NB4 (cell line): ENCODE results near the gene DGKH.

Experiments
- MYC ChIP-seq: IDR thresholded peaks from 2 replicates; pipeline ENCODE4 v1.6.1; 2011; ENCODE audit warnings: low read depth, low read length
- POLR2A ChIP-seq: IDR thresholded peaks from 2 replicates; pipeline ENCODE4 v1.6.1; 2011; ENCODE audit warnings: mild to moderate bottlenecking; ENCODE audit not compliant: insufficient read length; ENCODE audit errors: extremely low read depth
- TF ChIP-seq, protein P1 (sequence below): IDR thresholded peaks from one replicate; pipeline ENCODE4 v1.5.1; 2012; ENCODE audit warnings: low read depth, low read length
- TF ChIP-seq, protein P2 (sequence below): IDR thresholded peaks from 2 replicates; pipeline ENCODE4 v1.6.1; 2011; ENCODE audit warnings: low read depth, low read length

- TF ChIP-seq, protein P1, sequence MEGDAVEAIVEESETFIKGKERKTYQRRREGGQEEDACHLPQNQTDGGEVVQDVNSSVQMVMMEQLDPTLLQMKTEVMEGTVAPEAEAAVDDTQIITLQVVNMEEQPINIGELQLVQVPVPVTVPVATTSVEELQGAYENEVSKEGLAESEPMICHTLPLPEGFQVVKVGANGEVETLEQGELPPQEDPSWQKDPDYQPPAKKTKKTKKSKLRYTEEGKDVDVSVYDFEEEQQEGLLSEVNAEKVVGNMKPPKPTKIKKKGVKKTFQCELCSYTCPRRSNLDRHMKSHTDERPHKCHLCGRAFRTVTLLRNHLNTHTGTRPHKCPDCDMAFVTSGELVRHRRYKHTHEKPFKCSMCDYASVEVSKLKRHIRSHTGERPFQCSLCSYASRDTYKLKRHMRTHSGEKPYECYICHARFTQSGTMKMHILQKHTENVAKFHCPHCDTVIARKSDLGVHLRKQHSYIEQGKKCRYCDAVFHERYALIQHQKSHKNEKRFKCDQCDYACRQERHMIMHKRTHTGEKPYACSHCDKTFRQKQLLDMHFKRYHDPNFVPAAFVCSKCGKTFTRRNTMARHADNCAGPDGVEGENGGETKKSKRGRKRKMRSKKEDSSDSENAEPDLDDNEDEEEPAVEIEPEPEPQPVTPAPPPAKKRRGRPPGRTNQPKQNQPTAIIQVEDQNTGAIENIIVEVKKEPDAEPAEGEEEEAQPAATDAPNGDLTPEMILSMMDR, result no peak
- TF ChIP-seq MYC (no peak), POLR2A (no peak)
- TF ChIP-seq, protein P2, sequence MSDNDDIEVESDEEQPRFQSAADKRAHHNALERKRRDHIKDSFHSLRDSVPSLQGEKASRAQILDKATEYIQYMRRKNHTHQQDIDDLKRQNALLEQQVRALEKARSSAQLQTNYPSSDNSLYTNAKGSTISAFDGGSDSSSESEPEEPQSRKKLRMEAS, result no peak
These were observed 76.6 kb downstream of the DGKH start for GRCh38 chr13:42125046-42125445.
